ENCODE results near the gene MED27. TPM values are rescaled to one million over a fixed set of nuclear protein-coding genes. Genes with fewer than 3 reads are reported as not detected.
A peak's percentile ranks its signal among the peaks of the same experiment; 100 is the strongest.

The MED27 gene
- total and polyA plus RNA-seq, 7 experiments from 2014 or later: 11.5 to 44.2 (median 25.7) TPM

DNA sequence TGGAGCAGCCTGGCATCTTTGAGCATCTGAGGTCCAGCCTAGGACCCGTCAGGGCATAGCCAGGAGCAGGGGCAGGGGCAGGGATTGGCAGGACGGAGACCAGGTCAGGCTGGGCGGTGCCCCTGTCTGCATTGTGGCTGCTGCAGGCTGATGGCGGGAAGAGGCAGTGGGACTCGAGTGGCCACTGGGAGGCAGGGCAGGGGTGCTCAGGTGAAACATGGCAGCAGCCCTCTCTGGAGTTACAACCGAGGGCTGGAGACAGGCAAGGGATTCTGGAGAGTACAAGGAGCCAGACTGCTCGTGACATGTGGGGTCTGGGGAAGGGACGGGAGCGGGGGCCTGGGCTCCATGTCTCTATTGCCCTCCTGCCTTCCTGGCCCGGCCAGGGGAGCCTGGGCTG, 242.4 kb downstream of the MED27 start:
- Histone ChIP-seq H3K9me3 (ENCODE audit: control insufficient read depth in 2 of 3, low read length in 3 of 3) (peaks cover 0 to 10% (median 0%) of the 10 kb centered on the region in 3 experiments), H3K27me3 (ENCODE audit: control insufficient read depth in 2 of 2, insufficient read depth in 2 of 2, low read length in 2 of 2) (no peaks in the 10 kb centered on the region), H3K36me3 (ENCODE audit: control insufficient read depth in 2 of 3, insufficient read depth in 3 of 3, low read length in 3 of 3) (no peaks in the 10 kb centered on the region), H3K4me1 (ENCODE audit: control insufficient read depth in 2 of 2, insufficient read depth in 2 of 2, low read length in 2 of 2) (peaks cover 0 to 3% of the 10 kb centered on the region in 2 donors), H3K4me3 (ENCODE audit: low read length) (no peak overlapping the region), H3K27ac (ENCODE audit: low read depth, low read length) (no peak overlapping the region)
- Mint-ChIP-seq H3K27me3 (peaks cover 7 to 18% (median 11%) of the 10 kb centered on the region in 5 donors), H3K4me1 (peaks cover 0 to 30% (median 7%) of the 10 kb centered on the region in 7 donors), H3K4me3 (no peak overlapping the region), H3K9me3 (peaks cover 0 to 36% (median 14%) of the 10 kb centered on the region in 11 donors), H3K36me3 (peaks cover 0 to 7% (median 5%) of the 10 kb centered on the region in 5 donors), H3K27ac (peak overlapping the region in 1 of 9 donors; percentile 49)
- ATAC-seq: no peak
- DNase-seq: no peak
- CTCF ChIA-PET: no interaction called here
- POLR2A ChIA-PET: no interaction called here
- intact Hi-C loops (cut with micrococcal nuclease): loop anchor here in 1 of 2 donors (5.0 kb wide), 1 partner anchor 40 kb away; no protein-coding TSS in a partner anchor

DNA sequence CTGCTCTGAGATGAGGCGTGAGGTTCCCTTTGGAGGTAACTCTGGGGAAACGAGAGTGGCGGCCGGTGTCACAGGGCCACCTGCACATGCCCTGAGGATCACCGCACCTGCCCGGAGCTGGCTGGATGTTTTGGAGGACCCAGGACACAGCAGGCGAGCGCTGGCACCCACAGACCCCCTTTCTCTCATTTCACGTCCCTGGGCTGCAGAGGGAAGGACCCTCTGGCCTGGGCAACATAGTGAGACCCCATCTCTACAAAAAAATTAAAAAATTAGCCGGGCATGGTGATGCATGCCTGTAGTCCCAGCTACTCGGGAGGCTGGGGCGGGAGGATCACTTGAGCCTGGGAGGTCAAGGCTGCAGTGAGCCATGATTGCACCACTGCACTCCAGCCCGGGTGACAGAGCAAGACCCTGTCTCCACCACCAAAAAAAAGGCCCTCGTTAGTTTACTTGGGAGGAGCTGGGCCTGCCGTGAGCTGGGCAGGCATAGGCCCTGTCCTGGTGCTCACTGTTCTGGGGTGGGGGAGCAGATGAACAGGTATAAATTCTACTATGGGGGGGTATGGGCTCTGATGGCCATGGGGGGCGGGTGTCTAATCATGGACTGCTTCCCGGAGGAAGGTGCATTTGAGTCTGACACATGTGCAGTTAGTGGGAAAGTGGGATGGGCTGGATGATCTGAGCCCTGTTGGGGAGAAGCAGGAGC, 242.9 kb downstream of the MED27 start:
- Mint-ChIP-seq H3K4me3 (peak overlapping the region in 1 of 10 donors; percentile 34), H3K9me3 (peaks cover 0 to 36% (median 14%) of the 10 kb centered on the region in 11 donors), H3K27me3 (peaks cover 7 to 18% (median 11%) of the 10 kb centered on the region in 5 donors), H3K36me3 (peaks cover 0 to 7% (median 5%) of the 10 kb centered on the region in 5 donors), H3K27ac (peak overlapping the region in 1 of 9 donors; percentile 79), H3K4me1 (peaks cover 0 to 30% (median 7%) of the 10 kb centered on the region in 7 donors)
- Histone ChIP-seq H3K9me3 (ENCODE audit: control insufficient read depth in 2 of 3, low read length in 3 of 3) (peaks cover 0 to 10% (median 0%) of the 10 kb centered on the region in 3 experiments), H3K4me3 (ENCODE audit: low read length) (no peak overlapping the region), H3K4me1 (ENCODE audit: control insufficient read depth in 2 of 2, insufficient read depth in 2 of 2, low read length in 2 of 2) (peaks cover 0 to 3% of the 10 kb centered on the region in 2 donors), H3K27ac (ENCODE audit: low read depth, low read length) (no peak overlapping the region), H3K36me3 (ENCODE audit: control insufficient read depth in 2 of 3, insufficient read depth in 3 of 3, low read length in 3 of 3) (no peaks in the 10 kb centered on the region), H3K27me3 (ENCODE audit: control insufficient read depth in 2 of 2, insufficient read depth in 2 of 2, low read length in 2 of 2) (no peaks in the 10 kb centered on the region)
- CTCF ChIA-PET: no interaction called here
- no peak for ATAC-seq
- intact Hi-C loops (cut with micrococcal nuclease): loop anchor here in 1 of 2 donors (5.0 kb wide), 1 partner anchor 41 kb away; no protein-coding TSS in a partner anchor
- DNase-seq: no peak
- POLR2A ChIA-PET: no interaction called here

DNA sequence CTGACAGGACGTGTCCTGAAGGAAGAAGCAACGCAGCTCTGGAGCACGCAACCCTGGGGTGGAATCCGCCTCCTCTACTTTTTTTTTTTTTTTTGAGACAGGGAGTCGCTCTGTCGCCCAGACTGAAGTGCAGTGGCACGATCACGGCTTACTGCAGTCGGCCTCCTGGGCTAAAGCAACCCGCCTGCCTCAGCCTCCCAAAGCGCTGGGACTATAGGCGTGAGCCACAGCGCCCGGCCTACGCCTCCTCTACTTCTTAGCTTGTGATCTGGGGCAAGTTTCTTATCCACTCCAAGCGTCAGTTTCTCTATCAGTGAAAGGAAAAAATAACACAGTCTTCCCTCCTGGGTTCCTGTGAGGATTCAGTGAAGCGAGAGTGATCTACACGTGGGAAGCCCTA, 243.6 kb downstream of the MED27 start:
- ATAC-seq (no peak), DNase-seq (no peak)
- peaks cover 7 to 15% (median 11%) of the 10 kb centered on the region in 5 donors for H3K27me3 Mint-ChIP-seq
- Histone ChIP-seq H3K4me1 (ENCODE audit: control insufficient read depth in 2 of 2, insufficient read depth in 2 of 2, low read length in 2 of 2) (peaks cover 0 to 3% of the 10 kb centered on the region in 2 donors), H3K36me3 (ENCODE audit: control insufficient read depth in 2 of 3, insufficient read depth in 3 of 3, low read length in 3 of 3) (no peaks in the 10 kb centered on the region), H3K9me3 (ENCODE audit: control insufficient read depth in 2 of 3, low read length in 3 of 3) (peaks cover 0 to 10% (median 0%) of the 10 kb centered on the region in 3 experiments), H3K4me3 (ENCODE audit: low read length) (no peak overlapping the region), H3K27ac (ENCODE audit: low read depth, low read length) (no peak overlapping the region), H3K27me3 (ENCODE audit: control insufficient read depth in 2 of 2, insufficient read depth in 2 of 2, low read length in 2 of 2) (no peaks in the 10 kb centered on the region)
- peaks cover 0 to 30% (median 7%) of the 10 kb centered on the region in 7 donors for H3K4me1 Mint-ChIP-seq
- ChIA-PET CTCF (no interaction called here), POLR2A (no interaction called here)
- intact Hi-C loops (cut with micrococcal nuclease): loop anchor here in 1 of 2 donors (5.0 kb wide), 1 partner anchor 41 kb away; no protein-coding TSS in a partner anchor
- peaks cover 0 to 7% (median 5%) of the 10 kb centered on the region in 5 donors for H3K36me3 Mint-ChIP-seq
- peaks cover 0 to 36% (median 14%) of the 10 kb centered on the region in 11 donors for H3K9me3 Mint-ChIP-seq
- H3K27ac Mint-ChIP-seq: no peak overlapping the region
- H3K4me3 Mint-ChIP-seq: no peak overlapping the region

DNA sequence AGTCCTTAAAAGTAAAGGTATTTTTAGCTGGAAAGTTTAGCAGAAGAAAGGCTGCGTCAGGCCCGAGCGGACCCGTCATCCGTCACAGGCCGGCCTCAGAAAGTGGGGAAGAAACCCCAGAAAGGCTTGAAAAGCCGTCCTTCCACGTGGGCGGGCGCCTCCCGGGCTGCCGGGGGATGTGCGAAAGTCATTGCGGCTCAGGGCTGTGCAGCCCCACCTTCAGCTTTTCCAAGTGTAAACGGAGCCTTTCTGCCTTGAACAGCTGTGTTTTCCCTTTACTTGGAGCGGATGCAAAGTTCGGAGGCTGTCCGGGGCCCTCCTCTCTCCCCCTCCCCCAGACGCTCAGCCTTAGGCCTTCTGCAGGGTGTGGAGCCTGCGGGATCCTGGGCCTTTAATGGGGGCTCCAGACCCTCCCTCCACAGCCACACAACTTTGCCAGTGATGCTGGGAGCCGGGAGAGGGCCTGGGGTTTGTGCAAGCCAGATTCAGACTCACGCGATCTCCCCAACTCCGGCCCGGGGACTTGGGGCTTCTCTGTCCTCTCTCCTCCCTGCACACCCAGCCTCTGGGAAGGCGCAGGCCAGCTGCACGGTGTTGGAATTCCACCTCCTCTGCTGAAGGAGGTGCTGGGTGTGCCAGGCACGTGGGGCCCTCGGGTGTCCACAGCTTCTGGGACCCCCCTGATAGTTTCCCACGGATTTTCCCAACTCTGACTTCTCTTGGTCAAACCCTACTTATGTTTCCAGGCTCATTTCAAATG, 244.3 kb downstream of the MED27 start:
- H3K9me3 ChIP-seq (ENCODE audit: control insufficient read depth in 2 of 3, low read length in 3 of 3): peaks cover 0 to 10% (median 0%) of the 10 kb centered on the region in 3 experiments
- H3K27ac ChIP-seq (ENCODE audit: low read depth, low read length): no peak overlapping the region
- Mint-ChIP-seq H3K27me3 (peaks cover 7 to 15% (median 11%) of the 10 kb centered on the region in 5 donors), H3K36me3 (peaks cover 0 to 7% (median 5%) of the 10 kb centered on the region in 5 donors), H3K4me1 (peaks cover 0 to 28% (median 7%) of the 10 kb centered on the region in 7 donors), H3K4me3 (no peak overlapping the region), H3K9me3 (peaks cover 0 to 36% (median 14%) of the 10 kb centered on the region in 11 donors), H3K27ac (no peak overlapping the region)
- H3K36me3 ChIP-seq (ENCODE audit: control insufficient read depth in 2 of 3, insufficient read depth in 3 of 3, low read length in 3 of 3): no peaks in the 10 kb centered on the region
- intact Hi-C loops (cut with micrococcal nuclease): loop anchor here in 1 of 2 donors (5.0 kb wide), 1 partner anchor 42 kb away; no protein-coding TSS in a partner anchor
- H3K4me3 ChIP-seq (ENCODE audit: low read length): no peak overlapping the region
- peaks cover 0 to 3% of the 10 kb centered on the region in 2 donors for H3K4me1 ChIP-seq (ENCODE audit: control insufficient read depth in 2 of 2, insufficient read depth in 2 of 2, low read length in 2 of 2)
- ATAC-seq: no peak
- POLR2A ChIA-PET: no interaction called here
- CTCF ChIA-PET: no interaction called here
- no peaks in the 10 kb centered on the region for H3K27me3 ChIP-seq (ENCODE audit: control insufficient read depth in 2 of 2, insufficient read depth in 2 of 2, low read length in 2 of 2)
- DNase-seq: no peak

DNA sequence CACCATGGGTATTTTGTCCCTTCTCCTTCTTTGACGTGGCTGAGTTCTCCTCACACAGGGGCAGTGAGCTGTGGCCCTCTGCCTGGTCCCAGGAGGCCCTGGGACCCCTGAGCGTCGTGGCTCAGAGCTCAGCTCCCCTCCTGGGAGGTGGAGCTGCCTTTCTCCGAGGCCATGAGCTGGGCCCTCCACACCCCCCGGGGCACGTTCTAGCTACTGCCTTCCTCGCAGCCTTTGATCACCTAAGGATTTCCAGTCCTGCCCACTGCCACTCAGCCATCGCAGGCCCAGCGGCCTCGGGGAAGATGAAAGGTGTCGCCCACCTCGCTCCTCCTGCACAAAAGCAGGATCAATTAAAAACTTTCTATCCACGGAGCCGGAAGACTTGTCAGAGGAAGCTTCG, 244.9 kb downstream of the MED27 start:
- no peaks in the 10 kb centered on the region for H3K27me3 ChIP-seq (ENCODE audit: control insufficient read depth in 2 of 2, insufficient read depth in 2 of 2, low read length in 2 of 2)
- DNase-seq (no peak), ATAC-seq (no peak)
- CTCF ChIA-PET: no interaction called here
- POLR2A ChIA-PET: interaction anchor here (0.7 kb wide), 1 partner anchor 579 kb away, joined by 3 read pairs; no protein-coding TSS in a partner anchor
- Mint-ChIP-seq H3K27me3 (peaks cover 7 to 15% (median 11%) of the 10 kb centered on the region in 5 donors), H3K4me3 (no peak overlapping the region), H3K9me3 (peaks cover 0 to 36% (median 14%) of the 10 kb centered on the region in 11 donors), H3K27ac (no peak overlapping the region), H3K36me3 (peaks cover 0 to 7% (median 5%) of the 10 kb centered on the region in 5 donors), H3K4me1 (peaks cover 0 to 23% (median 3%) of the 10 kb centered on the region in 7 donors)
- peaks cover 0 to 10% (median 0%) of the 10 kb centered on the region in 3 experiments for H3K9me3 ChIP-seq (ENCODE audit: control insufficient read depth in 2 of 3, low read length in 3 of 3)
- H3K4me3 ChIP-seq (ENCODE audit: low read length): no peak overlapping the region
- H3K36me3 ChIP-seq (ENCODE audit: control insufficient read depth in 2 of 3, insufficient read depth in 3 of 3, low read length in 3 of 3): no peaks in the 10 kb centered on the region
- no peak overlapping the region for H3K27ac ChIP-seq (ENCODE audit: low read depth, low read length)
- intact Hi-C loops (cut with micrococcal nuclease): loop anchor here in 1 of 2 donors (5.0 kb wide), 1 partner anchor 43 kb away; no protein-coding TSS in a partner anchor
- no peaks in the 10 kb centered on the region for H3K4me1 ChIP-seq (ENCODE audit: control insufficient read depth in 2 of 2, insufficient read depth in 2 of 2, low read length in 2 of 2)

DNA sequence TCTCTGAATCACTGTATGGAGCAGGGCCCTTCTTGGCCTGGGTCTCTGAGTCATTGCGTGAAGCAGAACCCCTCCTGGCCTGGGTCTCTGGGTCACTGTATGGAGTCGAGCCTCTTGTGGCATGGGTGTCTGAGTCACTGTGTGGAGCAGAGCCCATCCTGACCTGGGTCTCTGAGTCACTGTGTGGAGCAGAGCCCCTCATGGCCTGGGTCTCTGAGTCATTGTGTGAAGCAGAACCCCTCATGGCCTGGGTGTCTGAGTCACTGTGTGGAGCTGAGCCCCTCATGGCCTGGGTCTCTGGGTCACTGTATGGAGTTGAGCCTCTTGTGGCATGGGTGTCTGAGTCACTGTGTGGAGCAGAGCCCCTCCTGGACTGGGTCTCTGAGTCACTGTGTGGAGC, 245.8 kb downstream of the MED27 start:
- peaks cover 0 to 7% (median 5%) of the 10 kb centered on the region in 5 donors for H3K36me3 Mint-ChIP-seq
- peaks cover 0 to 15% (median 0%) of the 10 kb centered on the region in 7 donors for H3K4me1 Mint-ChIP-seq
- Histone ChIP-seq H3K27me3 (ENCODE audit: control insufficient read depth in 2 of 2, insufficient read depth in 2 of 2, low read length in 2 of 2) (no peaks in the 10 kb centered on the region), H3K4me1 (ENCODE audit: control insufficient read depth in 2 of 2, insufficient read depth in 2 of 2, low read length in 2 of 2) (no peaks in the 10 kb centered on the region), H3K9me3 (ENCODE audit: control insufficient read depth in 2 of 3, low read length in 3 of 3) (peaks cover 0 to 10% (median 0%) of the 10 kb centered on the region in 3 experiments), H3K4me3 (ENCODE audit: low read length) (no peak overlapping the region), H3K27ac (ENCODE audit: low read depth, low read length) (no peak overlapping the region), H3K36me3 (ENCODE audit: control insufficient read depth in 2 of 3, insufficient read depth in 3 of 3, low read length in 3 of 3) (no peaks in the 10 kb centered on the region)
- peaks cover 12 to 17% (median 13%) of the 10 kb centered on the region in 5 donors for H3K27me3 Mint-ChIP-seq
- H3K27ac Mint-ChIP-seq: no peak overlapping the region
- H3K9me3 Mint-ChIP-seq: peaks cover 0 to 36% (median 14%) of the 10 kb centered on the region in 11 donors
- no peak for DNase-seq
- intact Hi-C loops (cut with micrococcal nuclease): no loop called here
- ATAC-seq: no peak
- H3K4me3 Mint-ChIP-seq: no peak overlapping the region
- ChIA-PET POLR2A (no interaction called here), CTCF (no interaction called here)

All from naive thymus-derived CD4-positive, alpha-beta T cell (primary cell).